Neural cell (in vitro differentiated cells): ENCODE measurements around the gene MMP7. TPM values are rescaled to one million over a fixed set of nuclear protein-coding genes. Genes with fewer than 3 reads are reported as not detected.

ENCODE experiments used
- H2AFZ ChIP-seq: fragments of 200-600, 300-800 bp; sonication (generic), shearing (Covaris generic); 2 replicates; pipeline ENCODE4 v1.6.0; 2014; ENCODE audit warnings: low read depth, mild to moderate bottlenecking, antibody characterized with exemption, low read length, moderate library complexity
- H3F3A ChIP-seq: fragments of 200-600 bp; shearing (Covaris generic); 2 replicates; pipeline ENCODE4 v1.6.1; 2016; ENCODE audit warnings: mild to moderate bottlenecking, moderate library complexity, mixed read lengths, antibody characterized with exemption, low read length; ENCODE audit not compliant: insufficient read depth, poor library complexity, severe bottlenecking
- H3K27ac ChIP-seq: fragments of 200-600, 300-800 bp; sonication (generic), shearing (Covaris generic); 2 replicates; pipeline ENCODE4 v1.5.1; 2014; ENCODE audit warnings: mild to moderate bottlenecking, low read length, moderate library complexity
- H3K27me3 ChIP-seq: fragments of 300-800, 200-600 bp; sonication (generic), shearing (Covaris generic); 2 replicates; pipeline ENCODE4 v1.6.0; 2014; ENCODE audit warnings: mild to moderate bottlenecking, low read depth, low read length, moderate library complexity; ENCODE audit not compliant: insufficient read depth
- H3K36me3 ChIP-seq: fragments of 300-800, 200-600 bp; sonication (generic), shearing (Covaris generic); 2 replicates; pipeline ENCODE4 v1.5.1; 2014; ENCODE audit warnings: mild to moderate bottlenecking, antibody characterized with exemption, low read length, moderate library complexity; ENCODE audit not compliant: insufficient read depth
- H3K4me2 ChIP-seq: fragments of 300-800, 200-600 bp; sonication (generic), shearing (Covaris generic); 2 replicates; pipeline ENCODE4 v1.6.0; 2014; ENCODE audit warnings: mild to moderate bottlenecking, low read length
- H3K4me3 ChIP-seq: fragments of 300-800, 200-600 bp; sonication (generic), shearing (Covaris generic); 2 replicates; pipeline ENCODE4 v1.5.1; 2014; ENCODE audit warnings: mild to moderate bottlenecking, low read length, moderate library complexity
- H3K79me2 ChIP-seq: fragments of 200-600 bp; shearing (Covaris generic); replicated peaks from 2 replicates; pipeline ENCODE4 v1.6.0; 2014; ENCODE audit warnings: mild to moderate bottlenecking, low read length, moderate library complexity; ENCODE audit not compliant: insufficient read depth
- H3K9ac ChIP-seq: fragments of 300-800, 200-600 bp; sonication (generic), shearing (Covaris generic); 2 replicates; pipeline ENCODE4 v1.6.1; 2016; ENCODE audit warnings: mild to moderate bottlenecking, low read length, mixed read lengths
- H3K9me2 ChIP-seq: fragments of 200-600 bp; shearing (Covaris generic); 2 replicates; pipeline ENCODE4 v1.6.1; 2016; ENCODE audit warnings: mild to moderate bottlenecking, low read length, mixed read lengths; ENCODE audit not compliant: insufficient read depth
- H3K9me3 ChIP-seq: fragments of 200-600, 300-800 bp; sonication (generic), shearing (Covaris generic); 2 replicates; pipeline ENCODE4 v1.6.1; 2016; ENCODE audit warnings: mild to moderate bottlenecking, mixed run types, low read length, moderate library complexity, mixed read lengths
- H4K20me1 ChIP-seq: fragments of 200-600 bp; shearing (Covaris generic); 2 replicates; pipeline ENCODE4 v1.6.1; 2016; ENCODE audit warnings: mild to moderate bottlenecking, mixed run types; ENCODE audit not compliant: insufficient read depth
- CTCF ChIP-seq: fragments of 450-650 bp; IDR thresholded peaks from 2 replicates; pipeline ENCODE4 v1.5.1; 2014; ENCODE audit warnings: antibody characterized with exemption, mild to moderate bottlenecking, moderate library complexity; ENCODE audit not compliant: poor library complexity, severe bottlenecking
- EP300 ChIP-seq: fragments of 450-650 bp; conservative IDR thresholded peaks from 2 replicates; pipeline ENCODE4 v1.6.1; 2014; ENCODE audit warnings: antibody characterized with exemption, mild to moderate bottlenecking, moderate library complexity; ENCODE audit not compliant: poor library complexity, severe bottlenecking
- EZH2 ChIP-seq: fragments of 200-600, 300-800 bp; shearing (Covaris generic), sonication (generic); IDR thresholded peaks from 2 replicates; pipeline ENCODE4 v1.6.1; 2014; ENCODE audit warnings: antibody characterized with exemption, low read length, borderline replicate concordance, mild to moderate bottlenecking; ENCODE audit not compliant: insufficient read depth, poor library complexity, severe bottlenecking
- MXI1 ChIP-seq: fragments of 450-650 bp; conservative IDR thresholded peaks from 2 replicates; pipeline ENCODE4 v1.6.1; 2014; ENCODE audit warnings: antibody characterized with exemption, mild to moderate bottlenecking; ENCODE audit not compliant: poor library complexity, severe bottlenecking
- POLR2AphosphoS5 ChIP-seq: IDR thresholded peaks from 2 replicates; pipeline ENCODE4 v1.6.1; 2012
- RAD21 ChIP-seq: fragments of 450-650 bp; conservative IDR thresholded peaks from 2 replicates; pipeline ENCODE4 v1.6.1; 2014; ENCODE audit warnings: antibody characterized with exemption, mild to moderate bottlenecking, moderate library complexity
- REST ChIP-seq: IDR thresholded peaks from 2 replicates; pipeline ENCODE4 v1.6.1; 2012; ENCODE audit warnings: borderline replicate concordance
- SMC3 ChIP-seq: fragments of 450-650 bp; conservative IDR thresholded peaks from 2 replicates; pipeline ENCODE4 v1.6.1; 2014; ENCODE audit warnings: antibody characterized with exemption, mild to moderate bottlenecking, moderate library complexity; ENCODE audit not compliant: poor library complexity
- TAF1 ChIP-seq: IDR thresholded peaks from 2 replicates; pipeline ENCODE4 v1.6.1; 2012; ENCODE audit warnings: low read depth
- polyA plus RNA-seq: library from polyadenylated mRNA; depleted of rRNA; stranded (reverse); fragments of >200 nt; gene quantifications from 2 replicates; pipeline ENCODE4 v1.2.3, GENCODE V29; 2014

MMP7 gene
- polyA plus RNA-seq, 1 donor from 2014 or later = not detected

GRCh38 chr11:102521121-102521520 is 9.4 kb downstream of the MMP7 start:
- no peak overlapping the region for H2AFZ ChIP-seq
- H3K9ac ChIP-seq = no peak overlapping the region
- no peaks in the 10 kb centered on the region for H3K27me3 ChIP-seq
- no peaks in the 10 kb centered on the region for H3K79me2 ChIP-seq
- TF ChIP-seq CTCF (no peak), POLR2AphosphoS5 (no peak), REST (no peak), EP300 (no peak), SMC3 (no peak), TAF1 (no peak), MXI1 (no peak), RAD21 (no peak), EZH2 (no peak)
- H3K4me3 ChIP-seq = no peak overlapping the region
- H3K36me3 ChIP-seq = no peaks in the 10 kb centered on the region
- no peaks in the 10 kb centered on the region for H3K9me3 ChIP-seq
- no peaks in the 10 kb centered on the region for H3F3A ChIP-seq
- H3K9me2 ChIP-seq = no peaks in the 10 kb centered on the region
- no peaks in the 10 kb centered on the region for H4K20me1 ChIP-seq
- H3K27ac ChIP-seq = no peak overlapping the region
- H3K4me2 ChIP-seq = no peak overlapping the region

- H3K27ac ChIP-seq = no peak overlapping the region
- no peaks in the 10 kb centered on the region for H3K9me3 ChIP-seq
- H3K4me3 ChIP-seq = no peak overlapping the region
These were observed 10.0 kb downstream of the MMP7 start for GRCh38 chr11:102520514-102520913.

More at GRCh38 chr11:102520514-102520913, 10.0 kb downstream of the MMP7 start:
- Histone ChIP-seq H2AFZ (no peak overlapping the region), H3K36me3 (no peaks in the 10 kb centered on the region), H3K9me2 (no peaks in the 10 kb centered on the region), H3F3A (no peaks in the 10 kb centered on the region), H4K20me1 (no peaks in the 10 kb centered on the region), H3K79me2 (no peaks in the 10 kb centered on the region), H3K27me3 (no peaks in the 10 kb centered on the region), H3K9ac (no peak overlapping the region), H3K4me2 (no peak overlapping the region)
- TF ChIP-seq EP300 (no peak), CTCF (no peak), MXI1 (no peak), REST (no peak), POLR2AphosphoS5 (no peak), EZH2 (no peak), SMC3 (no peak), RAD21 (no peak), TAF1 (no peak)
